K562 (cell line): ENCODE measurements around the gene UBE2H. TPM values are rescaled to one million over a fixed set of nuclear protein-coding genes. Genes with fewer than 3 reads are reported as not detected.

Experiments
- MGA ChIP-seq: fragments of 450-650 bp; IDR thresholded peaks from 2 replicates; pipeline ENCODE4 v1.6.1; 2016; ENCODE audit warnings: mild to moderate bottlenecking, moderate library complexity
- ZBTB40 ChIP-seq, 2 experiments: fragments of 450-650 bp in 1 of 2; sonication (generic) in 1 of 2; formaldehyde crosslinking in 1 of 2; IDR thresholded peaks; 2 replicates each; pipeline versions ENCODE4 v1.7.1 to v1.9.0; 2016 to 2022; ENCODE audit warnings: inconsistent platforms in 1 of 2, mild to moderate bottlenecking in 1 of 2, missing genetic modification reagents in 1 of 2
- ZNF511 ChIP-seq: sonication (generic); formaldehyde crosslinking; IDR thresholded peaks from 2 replicates; pipeline ENCODE4 v1.8.0; 2022; ENCODE audit warnings: mild to moderate bottlenecking, missing genetic modification reagents
- polyA plus RNA-seq, 8 experiments: library from polyadenylated mRNA; depleted of rRNA in 4 of 8; stranded (reverse) in 5 of 8; unstranded in 3 of 8; fragments of >200 nt; fragmentation: Nextera tagmentation in 2 of 8; fragmentation: Illumina TruSeq in 1 of 8; extraction: Ambion mirVana in 2 of 8; extraction: Trizol in 1 of 8; gene quantifications; 2 replicates each; pipeline versions ENCODE4 v1.2.1 to v1.2.3, GENCODE V29; 2011 to 2014; ENCODE audit warnings: inconsistent platforms in 1 of 8, missing spikeins in 1 of 8
- total RNA-seq, 7 experiments: library from RNA; depleted of rRNA in 6 of 7; stranded (reverse); fragments of >200 nt in 6 of 7; fragmentation: Illumina TruSeq in 2 of 7; extraction: Trizol in 2 of 7; gene quantifications; 2 replicates each; pipeline versions ENCODE4 v1.2.1 to v1.2.3, GENCODE V29; 2011 to 2021; ENCODE audit warnings: low replicate concordance in 1 of 7

UBE2H gene
- total and polyA plus RNA-seq, 9 of the 15 experiments (the other 6 are each of a cell fraction or from before 2014, with no cell fraction given): 6.3 to 33.0 (median 13.3) TPM

- TF ChIP-seq MGA (no peak), ZNF511 (peak; percentile 45; the same call in 1 of the 2 replicates), ZBTB40 (IDR thresholded peaks at IDR 0.05) (peak; percentile 46; the same call in 1 of the 2 replicates), ZBTB40 (CRISPR knock-in tag; IDR thresholded peaks at IDR 0.05) (no peak)
Measured at GRCh38 chr7:129824291-129825208, 128.2 kb downstream of the UBE2H start (continued).
